Stimulated activated CD8-positive, alpha-beta memory T cell treated with anti-CD3 and anti-CD28 coated beads, Interleukin-4, amount 100 ng/mL, for 1 hour (primary cell): ENCODE results near the gene PRKG1.

Source experiments
- DNase-seq, 2 donors: peaks; one replicate each; pipeline ENCODE4 v3.0.0-alpha.2; 2020; ENCODE audit warnings: low read depth in 2 of 2, low spot score in 1 of 2

The PRKG1 gene

DNA sequence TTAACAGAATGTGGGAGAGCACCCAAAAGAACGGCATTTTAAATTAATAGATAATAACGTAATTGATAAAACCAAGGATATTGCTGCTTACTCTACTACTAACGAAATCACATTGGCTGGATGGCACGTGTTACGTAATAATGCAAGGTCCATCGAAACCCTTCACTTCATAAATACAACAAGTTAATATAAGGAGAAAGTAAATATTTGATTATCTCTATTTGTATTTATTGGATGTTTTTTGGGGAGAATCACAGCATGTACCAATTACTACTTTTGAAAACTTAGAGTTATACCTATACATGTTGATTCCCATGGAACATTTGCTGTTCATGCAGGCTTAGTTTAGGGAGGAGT lies 1.6 kb downstream of the PRKG1 start:
- no peak for DNase-seq

DNA sequence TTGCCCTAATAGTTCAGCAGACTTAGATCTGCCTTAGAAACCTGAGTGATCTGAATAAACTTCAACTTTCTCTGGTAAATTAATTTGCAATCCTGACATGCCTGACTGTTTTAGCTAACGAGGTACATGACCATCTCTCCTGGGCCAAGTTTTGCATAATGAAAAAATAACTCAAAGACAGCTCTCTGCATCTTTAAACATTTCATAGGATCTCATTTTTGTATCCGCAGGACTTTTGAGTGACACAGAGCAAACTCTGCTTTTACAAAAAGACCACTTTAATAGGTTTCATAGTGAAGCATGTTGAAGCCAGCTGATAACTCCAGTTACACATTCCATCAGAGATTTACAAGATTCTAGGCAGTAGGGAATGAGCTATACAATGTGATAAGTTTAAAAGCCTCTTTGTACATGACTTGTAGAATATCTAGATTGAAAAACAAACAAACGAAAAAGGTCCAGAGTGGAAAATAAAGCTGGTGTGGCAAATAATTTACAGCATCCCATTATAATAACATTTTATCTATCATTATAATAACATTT lies 2.1 kb downstream of the PRKG1 start:
- no peak for DNase-seq

DNA sequence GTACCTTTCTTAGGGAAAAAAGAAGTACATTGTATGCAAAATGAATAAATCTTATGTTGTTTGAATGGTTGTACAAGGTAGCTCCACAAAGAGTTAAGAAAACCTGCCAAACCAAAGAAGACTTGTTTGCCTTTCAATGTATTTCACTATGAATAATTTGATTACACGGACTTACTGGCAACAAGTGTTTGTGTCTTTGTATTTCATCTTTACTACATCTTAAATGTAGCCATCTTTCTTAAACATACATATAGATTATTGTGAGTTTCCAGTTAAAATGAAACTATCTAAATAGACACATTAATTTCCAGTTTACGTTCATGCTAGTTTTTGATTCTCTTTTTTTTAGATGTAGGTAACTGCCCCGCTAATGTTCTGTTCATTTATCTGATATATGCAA lies 2.8 kb downstream of the PRKG1 start:
- DNase-seq, result no peak

DNA sequence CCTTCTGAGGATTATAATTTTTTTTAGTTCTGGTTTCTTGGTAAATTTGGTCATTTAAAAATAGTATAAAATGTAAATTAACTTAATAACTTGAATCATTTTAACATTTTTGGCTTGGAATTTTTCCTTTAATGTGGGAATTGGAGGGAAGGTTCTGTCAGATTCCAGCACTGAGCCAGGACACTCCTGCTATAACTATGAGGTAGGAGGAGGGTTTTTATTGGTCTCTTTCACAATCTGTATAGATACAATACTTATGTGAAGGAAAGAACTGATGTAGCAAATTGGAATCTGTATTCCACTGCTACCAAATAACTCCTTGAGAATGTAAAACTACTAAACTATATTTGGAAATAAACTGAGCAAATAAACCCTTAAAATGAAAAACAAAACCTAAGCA lies 3.2 kb downstream of the PRKG1 start:
- DNase-seq, result no peak

DNA sequence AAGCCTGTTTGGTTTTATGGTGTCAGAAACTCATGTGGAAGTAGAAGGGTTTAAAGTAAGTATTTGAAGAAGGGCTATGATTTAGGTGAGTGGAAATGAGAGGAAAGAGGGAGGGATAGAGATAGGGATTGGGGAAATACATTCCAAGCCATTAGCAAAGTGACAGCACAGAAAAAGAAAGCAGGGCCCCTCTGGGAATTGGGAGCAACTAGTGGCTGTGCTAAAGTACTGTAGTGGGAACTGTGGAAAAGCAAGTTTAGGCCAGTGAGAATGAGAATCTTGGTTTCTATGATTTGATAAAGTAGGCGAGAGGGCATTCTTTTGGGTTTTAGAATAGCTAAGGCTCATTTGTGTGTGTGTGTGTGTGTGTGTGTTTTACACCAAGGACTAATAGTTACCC lies 5.0 kb downstream of the PRKG1 start:
- DNase-seq, result no peak

DNA sequence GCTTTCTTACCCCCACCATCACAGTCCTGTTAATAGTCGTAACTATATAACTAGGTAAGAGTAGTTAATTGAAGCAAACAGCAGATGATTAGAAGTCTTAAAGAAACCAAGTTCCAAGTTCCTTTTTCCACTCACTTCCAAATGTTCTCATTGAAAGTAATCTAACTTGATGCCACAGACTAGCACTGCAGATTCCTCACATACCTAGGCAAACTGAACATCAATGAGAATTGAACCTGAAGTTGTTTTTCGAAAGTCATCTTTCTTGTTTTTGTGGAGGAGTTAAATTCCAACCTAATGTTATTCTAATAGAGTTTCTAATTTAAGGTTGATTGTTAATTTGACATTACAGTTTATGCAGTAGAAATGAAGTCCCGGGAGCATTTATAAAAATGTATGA lies 5.5 kb downstream of the PRKG1 start:
- DNase-seq, result no peak

DNA sequence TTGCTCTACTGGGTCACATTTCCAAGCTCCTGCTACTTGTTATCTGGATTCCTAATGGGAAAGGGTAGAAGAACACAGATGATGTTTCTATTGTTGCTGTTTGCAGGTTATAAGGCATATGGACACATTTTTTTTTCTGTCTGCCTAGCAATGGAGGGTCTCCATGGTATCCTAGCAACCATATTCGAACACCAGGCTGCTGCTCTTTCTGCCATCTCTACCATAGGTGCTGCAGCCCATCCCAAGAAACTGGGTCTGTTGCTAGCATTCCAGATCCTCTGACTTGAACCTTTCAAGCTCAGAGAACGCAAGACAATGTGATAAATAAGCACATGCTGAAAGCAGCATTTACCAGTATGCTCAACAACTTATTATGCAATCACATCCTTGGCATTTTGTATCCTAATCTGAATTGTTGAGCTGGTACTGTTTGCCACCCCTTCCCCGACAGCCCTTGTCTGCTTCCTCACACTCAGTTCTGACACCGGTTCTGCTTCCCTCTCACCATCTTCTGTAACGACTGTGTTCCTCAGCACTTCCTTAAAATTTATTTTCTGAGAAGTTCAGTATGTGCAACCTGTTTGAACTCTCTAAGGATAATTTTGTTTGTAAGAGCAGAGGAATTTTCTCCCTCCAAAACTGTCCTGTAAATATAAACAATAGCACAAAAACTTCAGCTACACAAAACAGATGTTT lies 6.2 kb downstream of the PRKG1 start:
- no peak for DNase-seq

DNA sequence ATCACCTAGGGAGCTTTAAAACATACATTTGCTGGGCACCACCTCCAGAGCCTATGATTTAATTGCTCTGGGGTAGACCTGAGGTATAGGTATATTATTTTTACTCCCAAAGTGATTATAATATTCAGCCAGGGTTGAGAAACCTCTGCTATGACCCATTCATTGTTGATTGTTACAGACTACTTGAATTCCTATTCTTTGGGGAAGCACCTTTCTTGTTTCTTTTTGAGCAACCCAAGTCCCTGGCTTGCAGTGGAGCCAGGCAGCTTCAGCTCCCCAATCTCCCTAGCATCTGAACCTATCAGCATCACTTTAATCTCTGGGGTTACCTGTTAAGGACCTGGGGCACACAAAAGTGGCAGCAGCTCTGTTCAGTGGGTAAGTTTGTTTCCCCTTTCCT lies 8.6 kb downstream of the PRKG1 start:
- DNase-seq, result no peak

DNA sequence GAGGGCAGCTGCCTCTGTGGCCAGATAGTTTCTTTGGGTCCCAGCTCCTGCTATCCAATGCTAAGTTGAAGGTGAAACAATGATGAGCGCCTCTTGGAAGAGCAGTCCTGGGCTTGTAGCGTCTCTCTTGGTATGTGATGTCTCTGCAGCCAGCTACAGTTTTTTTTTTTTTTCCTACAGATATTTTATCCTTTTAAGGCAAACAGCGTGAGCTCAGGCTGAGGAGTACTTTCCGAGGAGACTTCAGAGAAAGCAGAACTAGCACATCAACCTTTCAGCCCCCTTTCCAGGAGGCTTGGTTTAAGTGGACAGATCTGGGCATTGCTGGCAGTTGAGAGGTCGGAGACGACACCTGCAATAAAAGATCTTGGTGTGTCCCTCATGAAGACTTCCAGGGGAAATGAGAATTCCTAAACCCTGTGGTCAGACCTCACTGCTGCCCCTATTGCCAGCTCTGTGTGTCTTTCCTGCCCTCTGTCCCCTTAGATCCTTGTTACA lies 9.1 kb downstream of the PRKG1 start:
- no peak for DNase-seq

DNA sequence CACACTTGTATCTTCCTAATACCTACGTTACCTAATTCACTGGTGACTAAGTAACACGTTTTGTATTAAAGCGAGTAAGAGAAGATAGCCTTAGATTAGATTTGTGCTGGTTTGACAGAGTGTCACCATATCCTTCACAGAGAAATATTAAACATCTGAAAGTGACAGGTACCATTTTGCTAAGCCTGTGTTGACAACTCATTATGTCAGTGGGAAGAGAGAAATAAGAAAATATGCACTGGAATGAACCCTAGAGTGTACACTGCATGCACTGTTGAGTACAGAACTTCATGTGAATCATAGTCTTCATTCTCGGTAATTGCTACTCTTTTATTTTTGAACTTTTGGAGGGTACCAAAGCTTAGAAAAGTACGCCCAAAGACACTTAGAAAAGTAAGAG lies 10.9 kb downstream of the PRKG1 start:
- no peak for DNase-seq

DNA sequence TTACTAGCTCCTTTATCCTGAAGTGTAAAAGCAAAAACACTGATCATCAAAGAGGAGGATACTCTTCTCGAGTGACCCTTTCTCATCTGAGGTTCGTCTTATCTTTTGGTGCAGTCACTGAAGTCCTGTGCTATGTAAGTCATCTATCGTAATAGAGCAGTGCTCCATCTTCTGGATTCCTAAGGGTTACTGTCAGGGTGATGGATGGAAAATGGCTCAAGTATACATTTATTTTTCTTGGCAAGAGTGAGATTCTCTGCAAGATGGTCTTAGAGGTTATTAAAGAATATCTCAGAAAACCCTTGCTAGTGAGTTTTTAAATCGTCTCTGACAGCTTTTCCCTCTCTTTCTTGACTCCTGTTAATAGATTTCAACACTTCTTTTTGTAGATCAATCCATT lies 12.4 kb downstream of the PRKG1 start:
- DNase-seq, result no peak

DNA sequence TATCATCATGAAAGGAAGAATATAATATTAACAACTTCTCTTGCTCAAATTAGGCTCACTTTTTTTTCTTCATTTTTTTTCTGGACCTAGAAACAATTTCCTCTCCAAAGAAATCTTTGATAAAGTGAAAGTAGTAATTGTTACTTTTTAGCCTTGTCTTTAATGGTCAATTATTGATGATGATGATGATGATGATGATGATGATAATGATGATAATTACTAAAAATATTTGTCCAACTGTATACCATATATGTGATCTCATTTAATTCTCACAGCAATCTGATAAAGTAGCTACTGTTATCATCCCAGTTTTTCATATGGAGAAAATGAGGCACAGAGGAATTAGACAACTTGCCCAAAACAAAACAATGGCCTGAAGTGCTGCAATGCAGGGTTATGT lies 12.8 kb downstream of the PRKG1 start:
- no peak for DNase-seq

DNA sequence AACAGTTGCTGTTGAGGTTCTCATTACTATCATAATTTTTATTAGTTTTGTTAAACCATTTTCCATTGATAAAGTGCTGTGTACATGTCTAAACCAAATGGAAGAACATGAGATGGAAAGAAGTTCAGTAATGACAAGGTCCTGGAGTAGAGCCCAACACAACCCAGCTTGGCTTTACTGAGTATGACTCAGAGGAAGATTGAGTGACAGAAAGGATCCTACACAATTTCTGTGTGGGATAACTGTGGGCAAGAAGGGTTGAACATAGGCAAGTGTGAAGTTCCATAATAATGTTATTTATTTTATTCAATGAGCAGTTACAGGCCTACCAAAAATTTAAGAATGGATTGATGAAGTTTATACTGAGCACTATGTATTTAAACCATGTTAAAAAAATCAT lies 15.9 kb downstream of the PRKG1 start:
- DNase-seq, result no peak

DNA sequence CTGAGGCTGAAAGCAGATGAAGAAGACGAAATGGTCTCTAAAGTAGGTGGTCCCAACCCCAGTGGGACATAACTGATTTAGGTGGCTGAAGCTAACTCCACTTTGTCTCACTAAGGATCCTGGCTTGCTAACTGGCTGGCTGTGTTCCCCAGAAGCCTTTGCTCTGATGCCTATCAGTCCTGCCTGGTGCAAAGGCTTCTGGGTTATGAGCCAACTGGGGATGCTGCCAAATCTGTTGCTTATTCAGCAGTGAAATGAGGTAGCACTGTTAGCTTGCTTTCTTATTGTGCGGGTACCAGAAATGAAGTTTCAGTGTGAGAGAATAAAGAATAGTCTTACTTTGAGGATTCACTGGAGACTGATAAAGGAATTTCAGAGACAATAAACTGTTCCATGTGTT lies 18.1 kb downstream of the PRKG1 start:
- DNase-seq, result no peak

DNA sequence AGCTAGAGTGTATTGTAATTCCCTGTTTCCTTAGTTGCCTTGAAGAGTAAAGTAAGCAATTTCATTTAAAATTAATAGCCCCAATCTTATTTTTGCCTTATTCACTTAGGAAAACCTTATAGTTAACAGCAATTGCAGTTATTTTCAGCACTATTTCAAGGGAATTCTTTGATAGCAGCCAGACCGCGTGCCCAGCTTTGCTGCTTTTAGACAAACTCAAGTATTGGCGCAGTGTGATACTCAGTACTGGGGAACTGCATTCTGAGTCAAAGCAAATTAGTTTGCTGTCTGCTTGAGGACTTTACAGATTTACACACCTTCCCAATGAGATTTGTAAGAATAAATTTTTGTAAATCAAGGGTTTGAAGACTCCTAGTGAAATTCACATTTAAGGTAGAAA lies 21.2 kb downstream of the PRKG1 start:
- DNase-seq, result no peak

DNA sequence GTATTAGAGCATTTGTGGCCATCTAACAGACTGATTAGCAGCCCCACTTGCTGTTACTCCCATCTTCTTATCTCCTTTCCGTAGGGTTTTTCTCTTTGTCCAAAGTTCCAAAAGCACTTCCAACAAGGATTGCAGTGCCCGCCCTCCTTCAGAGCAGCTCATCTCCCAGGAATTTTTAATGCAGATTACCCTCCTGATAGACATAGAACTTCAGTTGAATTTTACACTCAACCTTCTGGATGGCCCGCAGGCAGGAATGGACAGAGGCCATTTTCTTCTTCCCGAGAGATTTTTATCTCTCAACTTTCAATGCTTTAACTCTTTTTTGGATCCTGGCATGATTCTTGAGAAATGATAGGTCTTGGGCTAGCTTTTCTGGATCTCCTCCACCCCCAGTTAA lies 23.3 kb downstream of the PRKG1 start:
- no peak for DNase-seq

DNA sequence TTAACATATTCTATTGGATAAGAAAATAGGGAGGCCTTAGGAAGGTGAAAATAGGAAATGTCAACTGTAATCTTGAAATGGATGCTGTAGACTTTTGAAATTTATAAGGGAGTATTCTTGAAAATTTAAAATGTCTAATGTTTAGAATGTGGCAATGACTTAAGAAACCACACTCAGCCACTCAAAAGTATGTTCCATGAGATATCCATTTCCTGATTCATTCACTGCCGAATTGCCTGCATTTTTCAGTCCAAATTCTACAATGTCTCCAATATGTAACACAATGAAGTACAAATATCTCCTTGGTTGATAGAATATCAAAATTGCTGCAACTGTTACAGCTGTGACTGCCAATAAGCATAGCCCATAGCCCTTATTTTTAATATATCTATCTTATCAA lies 25.9 kb downstream of the PRKG1 start:
- DNase-seq, result no peak

DNA sequence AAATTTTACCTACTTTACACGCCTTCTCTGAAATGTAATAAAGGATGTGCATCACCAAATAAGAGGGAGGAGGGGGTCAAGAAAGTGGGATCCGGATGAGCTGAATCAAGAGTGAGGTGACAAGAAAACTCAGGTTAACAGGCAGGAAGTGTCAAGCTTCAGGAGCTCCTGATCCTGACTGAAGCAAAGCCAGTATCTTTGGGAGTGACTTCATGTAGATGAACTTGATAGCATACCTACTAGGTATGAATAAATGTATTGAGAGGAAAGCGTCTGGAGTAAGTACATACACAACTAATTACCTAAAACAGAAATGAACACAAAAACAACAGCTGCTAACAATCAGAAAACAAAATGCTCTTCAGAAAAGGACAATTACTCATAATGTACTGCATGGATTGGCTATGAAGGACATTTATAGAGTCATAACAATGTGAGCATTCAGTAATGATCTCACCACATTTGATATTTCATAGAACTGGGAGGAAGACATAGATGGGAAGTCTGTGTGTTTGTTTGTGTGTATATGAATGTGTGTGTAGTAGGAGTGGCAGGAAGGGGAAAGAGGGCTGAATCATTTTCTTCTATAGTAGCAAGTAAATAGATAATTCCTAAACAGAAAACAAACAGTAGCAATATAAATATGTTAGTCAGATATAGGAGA lies 29.4 kb downstream of the PRKG1 start:
- no peak for DNase-seq

DNA sequence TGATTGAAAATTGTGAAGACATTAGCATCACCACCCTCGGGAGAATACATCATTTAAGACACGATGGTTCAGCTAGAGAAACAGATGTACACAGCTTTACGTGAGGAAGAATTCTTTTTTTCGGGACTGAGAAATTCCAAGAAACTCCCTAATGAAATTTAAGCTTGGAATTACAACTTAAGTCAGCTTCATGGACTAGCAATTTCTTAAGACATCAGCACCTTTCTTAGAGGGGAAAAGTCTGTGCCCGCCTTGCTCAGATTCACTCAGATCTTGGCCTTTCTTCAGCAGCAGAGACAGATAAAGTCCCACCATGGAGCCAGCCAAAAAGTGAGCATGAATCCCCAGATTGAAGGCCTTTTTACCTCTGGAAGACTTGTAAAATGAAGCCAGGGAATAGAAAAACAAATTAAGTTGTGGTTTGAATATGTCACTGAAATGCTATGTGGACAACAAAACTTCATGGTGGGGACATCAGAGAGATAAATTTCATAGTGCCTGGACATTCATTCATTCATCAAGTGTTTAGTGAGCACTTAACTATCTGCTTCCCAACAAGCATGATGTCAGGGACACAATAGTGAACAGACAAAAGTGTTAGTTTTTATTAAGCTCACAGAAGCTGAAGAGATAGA lies 32.1 kb downstream of the PRKG1 start:
- DNase-seq, result no peak

DNA sequence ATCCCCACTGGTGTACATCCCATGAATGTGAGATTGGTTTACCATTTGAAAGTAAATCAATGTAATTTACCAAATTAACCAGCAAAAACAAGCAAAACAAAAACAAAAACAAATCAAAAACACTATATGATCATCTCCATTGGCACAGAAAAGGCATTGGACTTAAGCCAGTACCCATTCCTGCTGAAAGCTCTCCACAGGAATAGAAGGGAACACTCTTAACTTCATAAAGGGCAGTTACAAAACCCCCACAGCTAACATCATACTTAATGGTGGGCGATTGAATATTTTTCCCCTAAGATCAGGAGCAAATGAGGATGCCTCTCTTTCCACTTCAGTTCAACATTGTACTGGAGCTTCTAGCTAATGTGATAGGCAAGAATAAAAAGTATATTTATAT lies 34.1 kb downstream of the PRKG1 start:
- DNase-seq, result no peak

DNA sequence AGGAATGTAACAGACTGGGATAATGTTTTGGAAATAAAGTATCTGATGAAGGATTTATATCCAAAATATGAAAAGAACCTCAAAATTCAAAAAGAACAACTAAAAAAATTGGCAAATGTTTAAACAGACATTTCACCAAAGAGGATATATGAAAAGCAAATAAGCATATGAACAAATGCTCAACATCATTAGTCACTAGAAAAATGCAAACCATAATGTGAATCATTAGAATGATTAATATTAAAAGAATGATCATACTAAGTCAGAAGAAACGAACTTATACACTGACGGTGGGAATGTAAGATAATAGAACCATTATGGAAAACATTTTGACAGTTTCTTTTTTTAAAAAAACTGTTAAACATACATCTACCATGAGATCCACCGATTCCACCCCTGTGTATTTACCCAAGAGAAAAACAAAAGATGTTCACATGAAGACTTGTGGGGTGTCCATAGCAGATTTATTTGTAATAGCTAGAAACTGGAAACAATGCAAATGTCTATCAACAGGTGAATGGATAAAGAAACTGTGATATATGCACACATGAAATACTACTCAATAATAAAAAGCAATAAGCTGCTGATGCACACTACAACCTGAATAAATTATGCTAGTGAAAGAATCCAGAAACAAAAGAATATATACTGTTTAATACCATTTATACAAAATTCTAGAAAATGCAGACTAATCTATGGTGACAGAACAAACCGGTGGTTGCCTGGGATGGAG lies 35.7 kb downstream of the PRKG1 start:
- DNase-seq, result no peak

DNA sequence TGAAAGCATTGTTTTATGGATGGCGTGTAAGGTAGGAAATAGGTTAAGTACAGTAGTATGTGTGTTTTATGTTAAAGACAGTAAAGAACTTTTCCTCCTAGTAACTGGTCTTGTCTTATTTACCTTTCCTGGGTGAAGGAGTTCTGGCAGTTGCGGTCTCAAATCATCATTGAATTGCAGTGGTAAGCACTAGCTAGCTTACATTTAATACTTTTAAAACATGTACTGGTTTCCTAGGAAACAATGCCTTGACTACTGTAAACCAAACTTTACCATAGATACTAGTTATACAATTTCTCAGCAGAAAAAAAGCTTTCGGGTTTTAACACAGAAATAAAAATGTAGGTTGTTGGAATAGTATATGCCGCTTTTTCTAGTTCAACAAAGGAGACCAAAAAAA lies 37.7 kb downstream of the PRKG1 start:
- DNase-seq, result no peak
